LHCN-M2 (cell line): ENCODE data around the gene MCFD2. TPM values are rescaled to one million over a fixed set of nuclear protein-coding genes. Genes with fewer than 3 reads are reported as not detected.
A peak's percentile ranks its signal among the peaks of the same experiment; 100 is the strongest.
"Not testable (repeated sequence)": the region's sequence is repeated elsewhere in the genome, so short reads cannot be mapped to it uniquely, and the experiment has no call there.

Experiments used
- DNase-seq: peaks from one replicate; pipeline ENCODE4 v3.0.0-alpha.2; 2012; ENCODE audit warnings: low read depth
- total RNA-seq: library from RNA; depleted of rRNA; stranded (reverse); fragments of >200 nt; gene quantifications from 2 replicates; pipeline ENCODE4 v1.2.3, GENCODE V29; 2014

Gene MCFD2
- total RNA-seq, 1 experiment from 2014 or later: 228 TPM

- not testable (repeated sequence) for DNase-seq
Observed at GRCh38 chr2:46904908-46905678, 10.5 kb downstream of the MCFD2 start.

- not testable (repeated sequence) for DNase-seq
Observed at GRCh38 chr2:46902980-46903379, 12.6 kb downstream of the MCFD2 start.

- no peak for DNase-seq
Observed at GRCh38 chr2:46902465-46902864, 13.1 kb downstream of the MCFD2 start.

- no peak for DNase-seq
Observed at GRCh38 chr2:46901611-46902010, 14.0 kb downstream of the MCFD2 start.

GRCh38 chr2:46900381-46900780, 15.2 kb downstream of the MCFD2 start:
- no peak for DNase-seq

- no peak for DNase-seq
Observed at GRCh38 chr2:46899053-46899452, 16.6 kb downstream of the MCFD2 start.

- DNase-seq: no peak
Observed at GRCh38 chr2:46898024-46898423, 17.6 kb downstream of the MCFD2 start.

- DNase-seq: peak; percentile 41
Observed at GRCh38 chr2:46893269-46893939, 22.2 kb downstream of the MCFD2 start.

- no peak for DNase-seq
Observed at GRCh38 chr2:46891956-46892553, 23.6 kb downstream of the MCFD2 start.

GRCh38 chr2:46888421-46888952, 27.1 kb downstream of the MCFD2 start:
- DNase-seq: no peak

GRCh38 chr2:46887028-46887885, 28.3 kb downstream of the MCFD2 start:
- peak; percentile 51 for DNase-seq

- no peak for DNase-seq
Observed at GRCh38 chr2:46886268-46887027, 29.2 kb downstream of the MCFD2 start.

- no peak for DNase-seq
Observed at GRCh38 chr2:46885376-46885775, 30.2 kb downstream of the MCFD2 start.

- DNase-seq: no peak
Observed at GRCh38 chr2:46879511-46879910, 36.1 kb downstream of the MCFD2 start.

- DNase-seq: peak; percentile 86
Observed at GRCh38 chr2:46878886-46879285, 36.7 kb downstream of the MCFD2 start.

GRCh38 chr2:46878240-46878877, 37.2 kb downstream of the MCFD2 start:
- no peak for DNase-seq

- no peak for DNase-seq
Observed at GRCh38 chr2:46877619-46878113, 37.9 kb downstream of the MCFD2 start.

- peak; percentile 84 for DNase-seq
Observed at GRCh38 chr2:46876741-46877384, 38.7 kb downstream of the MCFD2 start.

- peak; percentile 19 for DNase-seq
Observed at GRCh38 chr2:46875962-46876689, 39.5 kb downstream of the MCFD2 start.
